GM12878 (cell line): ENCODE measurements around the gene CD86. TPM values are rescaled to one million over a fixed set of nuclear protein-coding genes. Genes with fewer than 3 reads are reported as not detected.
"Not testable (repeated sequence)": the region's sequence is repeated elsewhere in the genome, so short reads cannot be mapped to it uniquely, and the experiment has no call there.

Experiments used
- ATAC-seq: fragments of 200-7000 bp; cut with Tn5 transposase; 3 replicates; pipeline ENCODE4 v1.9.1; 2020; ENCODE audit warnings: mild to moderate bottlenecking, moderate library complexity
- BruUV-seq: library from RNA; stranded (reverse); fragments of 400-500 nt; replicated peaks from 2 replicates; lab custom pipeline; 2021; lab: Mats Ljungman, UMichigan
- CTCF ChIA-PET: fragments of 300-600 bp; sonication (Branson Sonifier 250); formaldehyde crosslinking; extraction: SDS; loops from one replicate; lab custom pipeline; 2021; ENCODE audit warnings: inconsistent platforms; lab: Yijun Ruan, JAX
- POLR2A ChIA-PET: fragments of 350-600 bp; formaldehyde crosslinking; extraction: SDS; loops from one replicate; lab custom pipeline; 2021; ENCODE audit warnings: inconsistent platforms; lab: Charles Lee
- RAD21 ChIA-PET: fragments of 300-600 bp; sonication (Branson Sonifier 250); formaldehyde crosslinking; loops from one replicate; lab custom pipeline; 2023; ENCODE audit warnings: antibody characterized with exemption; ENCODE audit not compliant: unreplicated experiment; lab: Charles Lee
- SMC1A ChIA-PET: fragments of 300-600 bp; sonication (Branson Sonifier 250); formaldehyde crosslinking; loops from one replicate; lab custom pipeline; 2023; ENCODE audit not compliant: unreplicated experiment, uncharacterized antibody; lab: Charles Lee
- DNase-seq: peaks from one replicate; pipeline ENCODE4 v3.0.0-alpha.2; 2011; ENCODE audit warnings: low read depth, low spot score
- FAIRE-seq: peaks from 3 replicates; lab custom pipeline; 2011; peaks lifted over from hg19 to GRCh38; lab: Jason Lieb, UNC
- H2AFZ ChIP-seq: 2 replicates; pipeline ENCODE4 v1.6.0; 2011; ENCODE audit warnings: low read depth, low read length, control low read depth; ENCODE audit not compliant: control insufficient read depth
- H3K27ac ChIP-seq: 2 replicates; pipeline ENCODE4 v1.5.1; 2011; ENCODE audit warnings: control low read depth; ENCODE audit not compliant: control insufficient read depth, insufficient read depth
- H3K27me3 ChIP-seq, 2 experiments: replicated peaks in 1 of 2; 2 replicates each; pipeline versions ENCODE4 v1.6.0 to v1.6.1; 2011; ENCODE audit warnings: low read length in 1 of 2; ENCODE audit not compliant: control insufficient read depth in 2 of 2, insufficient read depth in 2 of 2
- H3K36me3 ChIP-seq, 2 experiments: 2 replicates each; pipeline ENCODE4 v1.5.1; 2011; ENCODE audit warnings: low read length in 1 of 2; ENCODE audit not compliant: control insufficient read depth in 2 of 2, insufficient read depth in 2 of 2
- H3K4me1 ChIP-seq: 2 replicates; pipeline ENCODE4 v1.6.1; 2011; ENCODE audit warnings: mild to moderate bottlenecking, low read length, moderate library complexity, mixed read lengths; ENCODE audit not compliant: control insufficient read depth, insufficient read depth
- H3K4me2 ChIP-seq: 2 replicates; pipeline ENCODE4 v1.6.0; 2011; ENCODE audit warnings: control low read depth; ENCODE audit not compliant: control insufficient read depth, insufficient read depth
- H3K4me3 ChIP-seq: fragments of 200-600 bp; sonication (generic); 2 replicates; pipeline ENCODE4 v1.5.1; 2016
- H3K79me2 ChIP-seq: 2 replicates; pipeline ENCODE4 v1.6.0; 2011; ENCODE audit warnings: low read length; ENCODE audit not compliant: control insufficient read depth, insufficient read depth
- H3K9ac ChIP-seq: 2 replicates; pipeline ENCODE4 v1.8.0; 2011; ENCODE audit warnings: low read length, control low read depth, mixed read lengths; ENCODE audit not compliant: control insufficient read depth, insufficient read depth
- H3K9me3 ChIP-seq: replicated peaks from 3 replicates; pipeline ENCODE4 v1.5.1; 2011; ENCODE audit warnings: mild to moderate bottlenecking, low read length; ENCODE audit not compliant: control insufficient read depth, insufficient read depth
- H4K20me1 ChIP-seq: 2 replicates; pipeline ENCODE4 v1.6.0; 2011; ENCODE audit not compliant: control insufficient read depth, insufficient read depth
- WGBS: methylation state at CpG from one replicate; pipeline ENCODE4 v1.1.6; 2016; ENCODE audit warnings: low lambda C conversion rate; ENCODE audit not compliant: insufficient replicate concordance, insufficient coverage; ENCODE audit errors: missing lambda C conversion rate; 5-methylcytosine and 5-hydroxymethylcytosine counted together
- in situ Hi-C: fragments of 300-500 bp; cut with MboI; formaldehyde crosslinking; loops from 9 replicates; pipeline ENCODE4 v1.14.3; 2018; ENCODE audit warnings: mixed read lengths
- intact Hi-C: fragments of 100-400 bp; cut with micrococcal nuclease; formaldehyde crosslinking; loops from one replicate; pipeline ENCODE4 v1.14.2; 2022; ENCODE audit not compliant: unreplicated experiment
- polyA plus RNA-seq, 11 experiments: library from polyadenylated mRNA; depleted of rRNA in 4 of 11; unstranded in 6 of 11; stranded (reverse) in 5 of 11; fragments of >200 nt; fragmentation: Nextera tagmentation in 4 of 11; fragmentation: Illumina TruSeq in 1 of 11; extraction: Ambion mirVana in 4 of 11; extraction: Trizol in 1 of 11; gene quantifications; 1 replicate in 1 of 11; 2 replicates in 10 of 11; pipeline versions ENCODE4 v1.2.1 to v1.2.3, GENCODE V29; 2011 to 2016; ENCODE audit warnings: inconsistent platforms in 2 of 11, missing spikeins in 2 of 11, low read depth in 1 of 11
- total RNA-seq, 4 experiments: library from RNA; depleted of rRNA in 3 of 4; stranded (reverse); fragments of >200 nt in 3 of 4; fragmentation: Illumina TruSeq in 1 of 4; extraction: Trizol in 1 of 4; gene quantifications; 2 replicates each; pipeline versions ENCODE4 v1.2.1 to v1.2.3, GENCODE V29; 2013 to 2021

The CD86 gene
- total and polyA plus RNA-seq, 10 of the 15 experiments (the other 5 are each of a cell fraction or from before 2014, with no cell fraction given): 40.9 to 100 (median 55.5) TPM

DNA sequence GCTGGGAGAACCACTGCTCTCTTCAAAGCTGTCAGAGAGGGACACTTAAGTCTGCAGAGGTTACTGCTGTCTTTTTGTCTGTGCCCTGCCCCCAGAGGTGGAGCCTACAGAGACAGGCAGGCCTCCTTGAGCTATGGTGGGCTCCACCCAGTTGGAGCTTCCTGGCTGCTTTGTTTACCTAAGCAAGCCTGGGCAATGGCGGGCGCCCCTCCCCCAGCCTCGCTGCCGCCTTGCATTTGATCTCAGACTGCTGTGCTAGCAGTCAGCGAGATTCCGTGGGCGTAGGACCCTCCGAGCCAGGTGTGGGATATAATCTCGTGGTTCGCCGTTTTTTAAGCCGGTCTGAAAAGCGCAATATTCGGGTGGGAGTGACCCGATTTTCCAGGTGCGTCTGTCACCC, 7.9 kb upstream of the CD86 start:
- H2AFZ ChIP-seq, POLR2A ChIA-PET, H3K4me1 ChIP-seq, H3K27ac ChIP-seq, RAD21 ChIA-PET, FAIRE-seq, H3K79me2 ChIP-seq, H3K4me3 ChIP-seq, DNase-seq, BruUV-seq, intact Hi-C loops, CTCF ChIA-PET, ATAC-seq, H3K4me2 ChIP-seq, in situ Hi-C loops, SMC1A ChIA-PET, H3K9ac ChIP-seq, H3K27me3 ChIP-seq, H4K20me1 ChIP-seq, H3K36me3 ChIP-seq: not testable (repeated sequence)
- WGBS: 88% methylated on average over 7 of the region's 16 CpGs
- peaks cover 15% of the 10 kb centered on the region for H3K9me3 ChIP-seq

DNA sequence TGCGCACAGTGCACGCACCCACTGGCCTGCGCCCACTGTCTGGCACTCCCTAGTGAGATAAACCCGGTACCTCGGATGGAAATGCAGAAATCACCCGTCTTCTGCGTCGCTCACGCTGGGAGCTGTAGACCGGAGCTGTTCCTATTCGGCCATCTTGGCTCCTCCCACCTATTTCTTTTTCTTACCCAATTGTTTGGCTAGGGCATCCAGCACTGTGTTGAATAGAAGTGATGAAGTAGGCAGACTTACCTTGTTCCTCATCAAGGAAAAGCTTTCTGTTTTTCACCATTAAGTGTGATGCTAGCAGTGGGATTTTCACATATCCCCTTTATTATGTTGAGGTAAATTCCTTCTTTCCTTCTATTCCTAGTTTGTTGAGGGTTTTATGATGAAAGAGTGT, 7.4 kb upstream of the CD86 start:
- peaks cover 17% of the 10 kb centered on the region for H3K9me3 ChIP-seq
- H3K79me2 ChIP-seq, in situ Hi-C loops, BruUV-seq, FAIRE-seq, POLR2A ChIA-PET, H3K4me3 ChIP-seq, RAD21 ChIA-PET, H3K4me2 ChIP-seq, H3K27me3 ChIP-seq, H3K36me3 ChIP-seq, CTCF ChIA-PET, H3K9ac ChIP-seq, H2AFZ ChIP-seq, H3K27ac ChIP-seq, H3K4me1 ChIP-seq, intact Hi-C loops, ATAC-seq, DNase-seq, H4K20me1 ChIP-seq: not testable (repeated sequence)
- SMC1A ChIA-PET: interaction anchor here (0.9 to 1.1 kb wide), 2 partner anchors 17 to 35 kb away, joined by 3 to 4 read pairs; no protein-coding TSS in a partner anchor
- WGBS: 92% methylated on average over 8 of the region's 11 CpGs
